ENCODE measurements around the gene EIF4G3.

Gene EIF4G3

DNA sequence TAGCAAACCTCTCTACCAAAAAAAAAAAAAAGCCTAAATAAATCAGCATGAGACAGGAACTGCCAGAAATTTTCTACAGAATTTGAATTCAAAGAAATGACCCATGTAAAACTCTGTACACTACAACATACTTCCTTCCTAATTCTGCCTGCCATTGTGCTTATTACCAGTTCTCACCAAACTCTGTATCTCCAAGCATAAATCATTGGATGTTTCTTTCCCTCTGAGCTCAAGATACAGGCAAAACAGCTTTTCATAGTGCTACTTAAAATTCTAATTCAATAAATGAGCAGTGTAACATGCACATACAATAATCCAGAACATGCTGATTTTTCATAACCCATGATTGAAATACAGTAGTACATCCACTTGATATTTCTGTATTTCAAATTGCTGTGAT is 87.0 kb downstream of the EIF4G3 start:
- TF ChIP-seq, protein P1, sequence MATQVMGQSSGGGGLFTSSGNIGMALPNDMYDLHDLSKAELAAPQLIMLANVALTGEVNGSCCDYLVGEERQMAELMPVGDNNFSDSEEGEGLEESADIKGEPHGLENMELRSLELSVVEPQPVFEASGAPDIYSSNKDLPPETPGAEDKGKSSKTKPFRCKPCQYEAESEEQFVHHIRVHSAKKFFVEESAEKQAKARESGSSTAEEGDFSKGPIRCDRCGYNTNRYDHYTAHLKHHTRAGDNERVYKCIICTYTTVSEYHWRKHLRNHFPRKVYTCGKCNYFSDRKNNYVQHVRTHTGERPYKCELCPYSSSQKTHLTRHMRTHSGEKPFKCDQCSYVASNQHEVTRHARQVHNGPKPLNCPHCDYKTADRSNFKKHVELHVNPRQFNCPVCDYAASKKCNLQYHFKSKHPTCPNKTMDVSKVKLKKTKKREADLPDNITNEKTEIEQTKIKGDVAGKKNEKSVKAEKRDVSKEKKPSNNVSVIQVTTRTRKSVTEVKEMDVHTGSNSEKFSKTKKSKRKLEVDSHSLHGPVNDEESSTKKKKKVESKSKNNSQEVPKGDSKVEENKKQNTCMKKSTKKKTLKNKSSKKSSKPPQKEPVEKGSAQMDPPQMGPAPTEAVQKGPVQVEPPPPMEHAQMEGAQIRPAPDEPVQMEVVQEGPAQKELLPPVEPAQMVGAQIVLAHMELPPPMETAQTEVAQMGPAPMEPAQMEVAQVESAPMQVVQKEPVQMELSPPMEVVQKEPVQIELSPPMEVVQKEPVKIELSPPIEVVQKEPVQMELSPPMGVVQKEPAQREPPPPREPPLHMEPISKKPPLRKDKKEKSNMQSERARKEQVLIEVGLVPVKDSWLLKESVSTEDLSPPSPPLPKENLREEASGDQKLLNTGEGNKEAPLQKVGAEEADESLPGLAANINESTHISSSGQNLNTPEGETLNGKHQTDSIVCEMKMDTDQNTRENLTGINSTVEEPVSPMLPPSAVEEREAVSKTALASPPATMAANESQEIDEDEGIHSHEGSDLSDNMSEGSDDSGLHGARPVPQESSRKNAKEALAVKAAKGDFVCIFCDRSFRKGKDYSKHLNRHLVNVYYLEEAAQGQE (IDR thresholded peaks at IDR 0.05; ENCODE audit: insufficient read depth in 1 of 2, low read depth in 2 of 2, low read length in 2 of 2) = no peak
- TF ChIP-seq FOXP2 (optimal IDR thresholded peaks at IDR 0.05; ENCODE audit: borderline replicate concordance, extremely low read depth, extremely low read length, insufficient read depth) = no peak
- no peak for TF ChIP-seq POLR2AphosphoS5 (IDR thresholded peaks at IDR 0.05; ENCODE audit: low read depth, low read length)
- TF ChIP-seq SIN3A (IDR thresholded peaks at IDR 0.05; ENCODE audit: borderline replicate concordance, insufficient read depth, low read length) = no peak
- TF ChIP-seq TAF1 (IDR thresholded peaks at IDR 0.05; ENCODE audit: borderline replicate concordance, insufficient read depth, low read length) = no peak

DNA sequence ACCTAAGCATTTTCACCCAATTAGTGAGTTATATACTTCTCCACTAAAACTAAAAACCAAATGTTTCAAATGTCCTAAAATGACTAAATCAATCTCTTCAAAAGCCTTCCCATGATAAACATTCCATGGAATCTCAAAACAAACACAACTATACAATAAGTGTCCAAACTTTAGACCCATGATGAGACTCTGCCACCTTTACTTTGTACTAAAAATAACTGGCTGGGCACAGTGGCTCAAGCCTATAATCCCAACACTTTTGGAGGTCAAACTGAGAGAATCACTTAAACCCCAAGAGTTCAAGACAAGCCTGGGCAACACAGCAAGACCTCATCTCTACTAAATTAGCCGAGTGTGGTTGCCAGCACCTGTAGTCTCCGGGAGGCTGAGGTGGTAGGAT is 87.4 kb downstream of the EIF4G3 start:
- TF ChIP-seq FOXP2 (optimal IDR thresholded peaks at IDR 0.05; ENCODE audit: borderline replicate concordance, extremely low read depth, extremely low read length, insufficient read depth) = no peak
- TF ChIP-seq TAF1 (IDR thresholded peaks at IDR 0.05; ENCODE audit: borderline replicate concordance, insufficient read depth, low read length) = no peak
- TF ChIP-seq POLR2AphosphoS5 (IDR thresholded peaks at IDR 0.05; ENCODE audit: low read depth, low read length) = no peak
- TF ChIP-seq, protein P1 (IDR thresholded peaks at IDR 0.05; ENCODE audit: insufficient read depth in 1 of 2, low read depth in 2 of 2, low read length in 2 of 2) = no peak
- TF ChIP-seq SIN3A (IDR thresholded peaks at IDR 0.05; ENCODE audit: borderline replicate concordance, insufficient read depth, low read length) = no peak

GRCh38 chr1:21084111-21084810 is 92.4 kb downstream of the EIF4G3 start:
- no peak for TF ChIP-seq TAF1 (IDR thresholded peaks at IDR 0.05; ENCODE audit: borderline replicate concordance, insufficient read depth, low read length)
- TF ChIP-seq FOXP2 (optimal IDR thresholded peaks at IDR 0.05; ENCODE audit: borderline replicate concordance, extremely low read depth, extremely low read length, insufficient read depth) = no peak
- TF ChIP-seq POLR2AphosphoS5 (IDR thresholded peaks at IDR 0.05; ENCODE audit: low read depth, low read length) = no peak
- TF ChIP-seq, protein P1 (IDR thresholded peaks at IDR 0.05; ENCODE audit: insufficient read depth in 1 of 2, low read depth in 2 of 2, low read length in 2 of 2) = no peak
- TF ChIP-seq SIN3A (IDR thresholded peaks at IDR 0.05; ENCODE audit: borderline replicate concordance, insufficient read depth, low read length) = no peak

DNA sequence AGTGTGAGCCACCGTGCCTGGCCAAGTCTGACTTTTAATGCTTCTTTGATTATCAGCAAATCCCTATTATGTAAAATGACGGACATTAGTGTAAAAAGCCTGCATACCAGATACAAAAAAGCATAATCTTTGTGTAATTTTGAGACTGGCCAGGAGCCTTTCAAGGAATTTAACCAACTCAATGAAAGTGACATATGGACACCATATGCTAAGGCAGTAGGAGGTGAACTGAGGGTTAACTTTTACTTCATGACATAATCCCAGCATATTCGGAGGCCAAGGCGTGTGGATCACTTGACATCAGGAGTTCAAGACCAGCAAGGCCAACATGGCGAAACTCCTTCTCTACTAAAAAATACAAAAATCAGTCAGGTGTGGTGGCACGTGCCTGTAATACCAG is 94.6 kb downstream of the EIF4G3 start:
- TF ChIP-seq FOXP2 (optimal IDR thresholded peaks at IDR 0.05; ENCODE audit: borderline replicate concordance, extremely low read depth, extremely low read length, insufficient read depth) (no peak), POLR2AphosphoS5 (IDR thresholded peaks at IDR 0.05; ENCODE audit: low read depth, low read length) (no peak), TAF1 (IDR thresholded peaks at IDR 0.05; ENCODE audit: borderline replicate concordance, insufficient read depth, low read length) (no peak), SIN3A (IDR thresholded peaks at IDR 0.05; ENCODE audit: borderline replicate concordance, insufficient read depth, low read length) (no peak)
- TF ChIP-seq, protein P1 (IDR thresholded peaks at IDR 0.05; ENCODE audit: insufficient read depth in 1 of 2, low read depth in 2 of 2, low read length in 2 of 2) = no peak
